Superior temporal gyrus (tissue), 1 donor: ENCODE results near the gene GADD45GIP1.
"Not testable (repeated sequence)": the region's sequence is repeated elsewhere in the genome, so short reads cannot be mapped to it uniquely, and the experiment has no call there.

ENCODE experiments used
- DNase-seq: peaks from one replicate; pipeline ENCODE4 v3.0.0-alpha.2; 2016; ENCODE audit errors: extremely low spot score

The GADD45GIP1 gene

DNA sequence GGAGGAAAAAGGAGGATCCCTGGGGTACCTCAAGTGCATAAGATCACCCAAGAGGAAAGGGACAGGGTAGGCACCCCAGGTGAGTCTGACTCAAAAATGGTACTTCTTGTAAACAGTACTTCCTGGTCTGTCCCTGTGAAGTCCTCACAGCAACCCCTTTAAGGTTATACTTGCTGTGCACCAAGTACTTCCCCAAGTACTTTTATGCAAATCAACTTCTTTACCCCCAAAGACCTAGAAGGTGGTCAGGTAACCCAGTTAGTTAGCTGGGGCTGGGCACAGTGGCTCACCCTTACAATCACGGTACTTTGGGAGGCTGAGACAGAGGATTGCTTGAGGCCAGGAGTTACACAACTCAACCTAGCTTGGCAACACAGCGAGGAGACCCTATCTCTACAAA, 16.1 kb downstream of the GADD45GIP1 start:
- DNase-seq: no peak

DNA sequence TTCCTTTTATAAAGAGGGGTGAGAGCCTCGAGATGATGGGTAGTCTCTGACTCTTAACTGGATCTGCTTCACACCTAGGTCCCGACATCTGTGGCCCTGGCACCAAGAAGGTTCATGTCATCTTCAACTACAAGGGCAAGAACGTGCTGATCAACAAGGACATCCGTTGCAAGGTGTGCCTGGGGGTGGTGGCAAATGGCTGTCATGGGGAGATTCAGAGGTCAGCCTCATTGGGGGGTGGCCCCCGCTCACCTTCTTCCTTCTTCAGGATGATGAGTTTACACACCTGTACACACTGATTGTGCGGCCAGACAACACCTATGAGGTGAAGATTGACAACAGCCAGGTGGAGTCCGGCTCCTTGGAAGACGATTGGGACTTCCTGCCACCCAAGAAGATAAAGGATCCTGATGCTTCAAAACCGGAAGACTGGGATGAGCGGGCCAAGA, 17.0 kb downstream of the GADD45GIP1 start:
- no peak for DNase-seq

DNA sequence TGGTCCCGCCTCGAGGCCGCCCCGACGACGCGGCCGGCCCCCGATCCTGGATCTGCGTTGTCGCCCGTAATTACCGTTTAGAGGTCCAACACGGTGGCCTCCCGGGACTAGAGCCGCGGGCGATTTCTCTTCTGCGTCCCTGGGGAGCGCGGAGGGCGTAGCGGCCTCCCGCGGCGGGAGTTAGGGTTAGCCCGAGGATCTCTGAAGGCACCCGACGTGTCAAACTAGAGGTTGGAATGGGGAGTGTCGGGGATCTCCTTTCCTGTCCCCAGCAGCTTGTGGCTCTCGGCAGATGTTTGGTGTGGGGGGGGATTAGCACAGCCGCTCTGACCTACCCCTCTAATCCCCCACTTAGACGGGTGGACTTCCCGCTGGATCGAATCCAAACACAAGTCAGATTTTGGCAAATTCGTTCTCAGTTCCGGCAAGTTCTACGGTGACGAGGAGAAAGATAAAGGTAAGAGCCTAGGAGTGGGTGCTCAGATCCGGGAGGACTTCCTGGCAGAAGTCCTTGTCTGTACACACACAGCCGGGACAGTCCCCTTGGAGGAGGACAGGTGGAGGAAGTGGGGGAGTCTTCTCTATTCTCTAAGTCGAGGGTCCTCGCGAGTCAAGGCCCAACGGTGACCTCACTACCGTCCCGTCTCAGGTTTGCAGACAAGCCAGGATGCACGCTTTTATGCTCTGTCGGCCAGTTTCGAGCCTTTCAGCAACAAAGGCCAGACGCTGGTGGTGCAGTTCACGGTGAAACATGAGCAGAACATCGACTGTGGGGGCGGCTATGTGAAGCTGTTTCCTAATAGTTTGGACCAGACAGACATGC, 18.0 kb downstream of the GADD45GIP1 start:
- DNase-seq: no peak

DNA sequence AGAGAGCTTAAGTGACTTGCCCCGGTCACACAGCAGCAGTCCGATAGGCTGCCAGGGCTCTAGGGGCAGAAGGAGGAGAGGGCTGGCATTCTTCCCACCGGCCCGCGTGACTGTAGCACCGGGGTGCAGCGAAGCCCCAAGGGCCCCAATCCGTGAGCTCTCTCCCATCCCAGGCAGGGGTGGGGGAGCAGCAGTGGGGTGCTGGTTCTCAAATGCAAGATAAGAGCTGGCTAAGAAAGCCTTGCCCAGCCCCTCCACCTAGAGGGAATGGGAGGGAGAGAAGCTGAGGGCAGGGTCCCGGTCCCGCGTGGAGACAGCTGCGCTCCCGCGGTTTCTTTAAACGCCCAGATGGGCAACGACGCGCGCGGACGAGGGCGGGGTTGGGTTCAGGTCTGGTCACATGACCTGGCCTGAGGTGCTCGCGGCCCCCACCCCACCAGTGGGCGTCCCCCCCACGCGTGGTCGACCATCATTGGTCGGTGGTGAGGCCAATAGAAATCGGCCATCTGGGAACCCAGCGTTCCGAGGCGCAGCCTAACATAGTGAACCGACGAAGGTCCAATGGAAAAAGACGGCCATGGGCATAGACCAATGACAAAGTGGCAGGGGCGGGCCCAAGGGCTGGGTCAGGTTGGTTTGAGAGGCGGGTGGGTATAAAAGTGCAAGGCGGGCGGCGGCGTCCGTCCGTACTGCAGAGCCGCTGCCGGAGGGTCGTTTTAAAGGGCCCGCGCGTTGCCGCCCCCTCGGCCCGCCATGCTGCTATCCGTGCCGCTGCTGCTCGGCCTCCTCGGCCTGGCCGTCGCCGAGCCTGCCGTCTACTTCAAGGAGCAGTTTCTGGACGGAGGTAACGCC, 18.9 kb downstream of the GADD45GIP1 start, which contains the start of gene CALR:
Gene CALR, plus strand, starts transcription at position 683 of the 852 bp plus-strand sequence. Its CDS starts 71 bp downstream, at position 754.
- peak; percentile 100 for DNase-seq

DNA sequence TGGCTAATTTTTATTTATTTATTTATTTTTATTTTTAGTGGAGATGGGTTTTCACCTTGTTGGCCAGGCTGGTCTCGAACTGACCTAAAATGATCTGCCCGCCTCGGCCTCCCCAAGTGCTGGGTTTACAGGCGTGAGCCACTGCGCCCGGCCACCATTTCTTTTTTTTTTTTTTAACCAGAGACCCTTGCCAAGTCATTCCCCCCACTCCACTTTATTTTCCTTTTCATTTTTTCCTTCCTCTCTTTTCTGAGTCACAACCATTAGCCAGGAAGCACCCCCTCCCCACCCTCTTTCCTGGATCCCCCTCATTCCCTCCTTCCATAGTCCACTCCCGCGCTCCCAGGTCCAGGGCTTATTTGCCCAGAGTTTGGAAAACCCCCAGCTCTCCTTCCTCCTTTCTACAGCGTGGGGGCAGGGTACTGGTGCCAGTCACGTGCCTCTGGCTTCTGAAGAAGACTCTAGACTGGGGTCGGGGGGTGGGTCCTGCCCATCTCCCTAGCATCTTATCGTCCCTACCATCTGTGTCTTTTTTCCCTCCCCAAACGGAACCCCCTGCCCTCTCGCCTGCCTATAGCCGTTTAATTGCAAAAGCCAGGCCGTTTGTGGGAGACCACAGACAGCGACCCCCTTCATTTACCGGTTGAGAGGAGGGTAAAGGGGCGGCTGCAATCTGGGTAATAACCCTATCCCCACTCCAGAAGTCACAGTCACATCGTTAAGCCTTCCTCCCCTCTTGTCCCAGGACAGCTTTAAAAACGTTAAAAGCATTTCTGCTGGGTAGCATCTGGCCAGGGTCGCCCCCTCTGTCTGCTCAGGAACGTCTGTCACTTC, 19.7 kb downstream of the GADD45GIP1 start:
- no peak for DNase-seq

DNA sequence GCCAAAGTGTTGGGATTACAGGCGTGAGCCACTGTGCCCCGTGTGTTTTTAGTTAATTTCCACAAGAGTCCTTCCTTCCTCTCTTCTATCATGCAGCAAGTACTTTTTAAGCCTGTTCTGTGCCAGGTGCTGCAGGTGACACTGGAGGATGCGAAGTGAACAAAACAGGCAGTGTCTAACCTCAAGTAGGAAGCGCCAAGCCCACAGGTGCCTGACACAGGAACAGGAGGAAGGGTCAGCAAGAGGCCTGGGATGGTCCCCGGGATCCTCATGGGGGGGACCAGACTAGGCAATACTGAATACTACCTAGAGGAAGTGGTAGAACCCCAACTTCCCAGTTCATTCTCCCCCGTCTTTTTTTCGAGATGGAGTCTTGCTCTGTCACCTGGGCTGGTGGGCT, 20.4 kb downstream of the GADD45GIP1 start:
- DNase-seq: no peak

DNA sequence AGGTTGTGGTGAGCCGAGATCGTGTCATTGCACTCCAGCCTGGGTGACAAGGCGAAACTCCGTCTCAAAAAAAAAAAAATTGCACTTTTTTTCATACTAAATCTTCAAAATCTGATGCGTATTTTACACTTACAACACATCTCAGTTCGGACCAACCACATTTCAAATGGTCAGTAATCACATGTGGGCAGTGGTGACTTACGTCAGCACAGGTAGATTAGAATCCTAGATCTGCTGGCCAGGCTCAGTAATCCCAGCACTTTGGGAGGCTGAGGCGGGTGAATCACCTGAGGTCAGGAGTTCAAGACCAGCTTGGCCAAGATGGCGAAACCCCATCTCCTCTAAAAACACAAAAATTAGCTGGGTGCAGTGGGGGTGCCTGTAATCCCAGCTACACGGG, 22.0 kb downstream of the GADD45GIP1 start:
- DNase-seq: no peak

DNA sequence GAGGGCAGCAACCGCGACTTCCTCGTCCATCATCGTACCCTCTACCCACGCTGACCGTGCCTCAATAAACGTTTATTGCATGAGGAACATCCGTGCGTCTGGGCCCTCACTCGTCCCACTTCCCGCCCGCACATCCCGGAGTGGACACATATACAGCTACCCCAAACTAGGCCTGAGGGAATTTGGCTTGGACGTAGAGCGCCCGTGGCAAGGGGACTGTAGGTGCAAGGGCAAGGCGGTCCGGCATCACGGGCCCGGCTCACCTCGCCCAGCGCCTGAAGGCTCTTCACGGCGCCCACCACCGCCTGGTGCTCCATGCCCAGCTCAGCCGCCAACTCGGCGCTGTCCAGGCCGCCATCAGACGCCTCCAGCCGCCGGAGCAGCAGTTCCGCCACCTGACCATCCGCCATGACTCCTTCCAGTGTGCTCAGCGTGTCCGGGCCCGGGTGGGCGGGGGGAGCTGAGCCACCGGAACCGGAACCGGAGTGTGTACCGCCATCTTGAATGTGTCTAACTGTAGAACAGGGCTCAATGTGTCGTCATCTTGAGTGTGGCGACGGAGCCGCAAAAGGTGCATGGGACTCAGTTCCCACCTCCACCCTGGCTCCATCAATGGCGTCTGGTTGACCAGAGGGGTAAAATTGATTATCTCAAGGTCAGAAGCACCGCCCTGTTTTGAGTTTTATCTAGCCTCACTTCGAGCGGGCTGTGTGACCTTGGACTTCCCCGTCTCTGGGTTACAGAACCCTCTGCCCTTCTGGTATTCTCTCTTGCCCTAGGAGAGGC, 23.5 kb downstream of the GADD45GIP1 start, which contains the start of gene FARSA:
Gene FARSA, minus strand, starts transcription at position 425 of the 786 bp plus-strand sequence. Its CDS starts 15 bp downstream, at position 410.
- peak; percentile 97 for DNase-seq

DNA sequence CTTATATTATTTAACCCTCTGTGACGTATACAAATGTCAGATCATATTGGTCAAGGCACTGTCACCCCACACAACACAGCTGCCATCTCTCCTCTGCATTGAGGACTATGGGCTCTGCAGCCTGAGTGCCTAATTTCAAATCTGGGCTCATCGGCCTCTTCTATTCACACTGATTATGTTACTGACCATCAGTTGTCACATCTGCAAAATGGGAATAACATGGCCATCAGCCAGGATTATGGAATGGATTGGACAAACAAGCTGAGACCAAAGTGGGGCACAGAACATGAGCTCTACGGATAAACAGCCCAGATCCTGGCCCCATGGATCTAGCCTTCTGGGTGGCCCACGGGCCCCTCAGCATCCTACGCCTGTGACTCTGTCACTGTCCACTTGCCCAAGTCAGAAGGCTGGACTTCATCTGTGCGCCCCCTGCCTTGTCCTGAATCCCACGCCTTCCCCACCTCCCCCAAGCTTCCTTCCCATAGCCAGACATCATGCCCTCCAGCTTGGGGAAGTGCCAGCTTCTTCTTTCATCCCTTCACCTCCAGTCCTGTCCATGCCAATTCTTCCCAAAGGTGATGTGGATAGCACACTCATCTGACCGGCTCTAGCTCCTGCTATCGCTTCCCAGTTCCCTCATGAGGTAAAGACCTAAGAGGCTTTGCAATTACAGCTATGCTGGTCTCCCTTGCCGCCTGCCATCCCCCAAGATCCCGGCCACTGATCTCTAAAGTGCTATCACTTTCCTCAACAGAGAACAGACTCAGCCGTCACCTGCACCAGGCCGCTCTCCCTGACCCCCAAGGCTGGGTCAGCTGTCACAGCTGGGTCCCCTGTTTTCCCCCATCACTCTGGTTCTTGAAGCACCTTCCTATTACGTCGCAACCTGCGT, 24.4 kb downstream of the GADD45GIP1 start:
- no peak for DNase-seq

DNA sequence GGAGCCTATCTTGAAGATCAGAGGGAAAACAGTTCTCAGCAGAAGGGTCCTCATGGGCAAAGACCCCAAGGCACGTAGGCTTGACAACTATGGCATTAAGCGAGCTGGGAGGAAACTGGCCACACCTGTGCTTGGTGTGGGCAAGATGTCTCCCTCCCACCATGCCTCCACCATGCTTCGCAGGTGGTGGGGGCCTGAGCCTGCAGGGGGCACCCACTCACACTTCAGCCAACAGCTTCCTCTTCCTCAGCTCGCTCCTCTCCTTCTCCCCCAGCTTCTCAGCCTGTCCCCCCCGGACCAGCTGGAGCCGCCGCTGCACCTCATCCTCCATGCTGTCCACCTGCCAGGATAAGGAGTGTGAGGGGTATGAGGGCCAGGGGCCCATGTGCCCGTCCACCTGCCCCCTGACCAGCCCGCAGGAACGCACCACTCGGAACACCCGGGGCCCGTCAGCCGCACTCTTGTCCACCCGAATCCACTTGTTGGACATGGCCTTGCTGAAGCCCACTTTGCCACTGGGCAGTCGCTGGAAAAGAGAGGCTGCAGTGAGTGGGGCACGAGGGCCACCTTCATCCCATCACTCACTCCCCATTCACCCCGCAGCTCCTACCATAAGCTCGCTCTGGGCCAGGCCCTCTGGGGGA, 26.9 kb downstream of the GADD45GIP1 start:
- no peak for DNase-seq

DNA sequence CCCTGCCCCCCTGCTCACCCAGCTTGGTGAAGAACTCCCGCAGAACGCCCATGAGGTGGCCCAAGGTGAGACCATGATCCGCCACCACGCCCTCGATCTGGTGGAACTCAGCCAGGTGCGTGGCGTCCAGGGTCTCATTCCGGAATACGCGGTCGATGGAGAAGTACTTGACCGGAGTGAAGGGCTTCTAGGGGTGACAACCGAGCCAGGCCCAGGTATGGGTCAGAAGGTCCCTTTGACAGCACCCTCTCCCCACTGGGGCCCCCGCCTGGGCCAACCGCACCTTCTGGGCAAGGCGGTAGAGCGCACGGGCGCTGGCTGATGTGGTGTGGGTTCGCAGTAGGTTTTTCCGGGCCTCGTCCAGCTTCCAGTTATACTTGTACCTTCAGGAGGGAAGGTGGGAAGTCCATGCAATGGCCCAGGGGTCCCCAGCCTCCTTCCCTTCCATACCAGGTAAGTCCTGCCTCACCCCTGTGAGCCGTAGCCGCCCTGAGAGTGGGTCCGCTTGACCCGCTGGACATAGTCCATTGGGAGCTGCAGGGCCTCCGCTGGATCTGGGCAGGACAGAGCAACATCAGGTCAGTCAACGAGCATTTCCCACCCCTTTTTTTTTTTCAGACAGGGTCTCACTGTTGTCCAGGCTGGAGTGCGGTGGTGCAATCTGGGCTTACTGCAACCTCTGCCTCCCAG, 32.3 kb downstream of the GADD45GIP1 start:
- no peak for DNase-seq

DNA sequence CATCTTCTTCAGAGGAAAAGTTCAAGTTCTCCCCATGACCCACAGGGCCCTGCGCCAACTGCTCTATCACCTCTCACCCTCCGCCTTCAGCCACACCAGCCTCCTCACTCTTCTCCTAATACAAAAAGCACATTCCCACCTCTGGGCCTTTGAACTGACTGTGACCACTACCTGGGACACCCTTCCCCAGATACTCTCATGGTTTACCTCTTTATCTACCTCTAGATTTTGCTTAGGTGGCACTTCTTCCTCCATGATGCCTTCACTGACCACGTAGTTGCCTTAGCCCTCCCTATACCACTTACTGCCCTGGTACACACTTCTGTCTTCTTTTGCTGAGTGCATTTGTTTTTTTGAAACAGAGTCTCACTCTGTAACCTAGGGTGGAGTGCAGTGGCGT, 34.1 kb downstream of the GADD45GIP1 start:
- no peak for DNase-seq

DNA sequence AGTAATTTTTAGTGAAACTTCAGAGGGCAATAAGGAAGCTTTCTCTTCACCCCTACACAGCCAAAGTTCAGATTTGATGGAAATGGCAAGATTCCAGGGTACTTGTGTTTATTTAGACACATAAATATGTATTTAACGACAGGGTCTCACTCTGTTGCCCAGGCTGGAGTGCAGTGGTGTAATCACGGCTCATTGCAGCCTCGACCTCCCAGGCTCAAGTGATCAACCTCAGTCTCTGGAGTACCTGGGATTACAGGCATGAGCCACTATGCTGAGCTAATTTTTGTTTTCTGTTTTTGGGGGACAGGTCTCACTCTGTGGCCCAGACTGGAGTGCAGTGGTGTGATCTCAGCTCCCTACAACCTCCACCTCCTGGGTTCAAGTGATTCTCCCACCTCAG, 36.0 kb downstream of the GADD45GIP1 start:
- no peak for DNase-seq

DNA sequence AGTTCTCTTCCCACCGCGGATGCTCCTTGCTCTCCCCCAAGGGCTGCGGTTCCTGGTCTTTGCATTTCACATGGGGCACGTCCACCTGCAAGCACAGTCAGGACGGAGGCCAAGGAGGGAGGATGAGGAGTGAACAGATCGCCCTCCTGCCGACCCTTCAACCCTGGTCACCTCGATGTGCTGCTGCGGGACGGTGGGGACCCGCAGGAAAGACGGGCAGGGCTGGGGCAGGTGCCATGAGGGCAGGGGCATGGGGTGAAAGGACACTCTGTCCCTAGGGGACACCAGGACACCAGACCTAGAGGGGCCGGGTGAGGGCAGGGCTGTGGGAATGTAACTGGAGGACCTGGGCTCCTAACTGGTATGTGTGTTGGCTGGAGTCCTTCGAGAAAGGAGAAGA, 38.8 kb downstream of the GADD45GIP1 start:
- no peak for DNase-seq

DNA sequence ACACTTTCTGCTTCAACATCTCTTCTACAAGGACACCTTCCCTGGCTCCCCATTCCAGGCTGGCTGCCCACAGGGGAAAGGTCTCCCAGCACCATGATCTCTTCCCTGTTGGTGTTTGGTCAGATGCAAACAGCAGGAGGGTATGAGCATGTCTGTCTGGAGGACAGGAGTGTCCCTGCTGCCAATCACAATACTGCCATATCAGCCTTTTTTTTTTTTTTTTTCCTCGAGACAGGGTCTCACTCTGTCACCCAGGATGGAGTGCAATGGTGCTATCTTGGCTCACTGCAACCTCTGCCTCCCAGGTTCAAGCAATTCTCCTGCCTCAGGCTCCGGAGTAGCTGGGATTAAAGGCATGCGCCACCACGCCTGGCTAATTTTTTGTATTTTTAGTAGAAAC, 41.2 kb downstream of the GADD45GIP1 start:
- DNase-seq: not testable (repeated sequence)

DNA sequence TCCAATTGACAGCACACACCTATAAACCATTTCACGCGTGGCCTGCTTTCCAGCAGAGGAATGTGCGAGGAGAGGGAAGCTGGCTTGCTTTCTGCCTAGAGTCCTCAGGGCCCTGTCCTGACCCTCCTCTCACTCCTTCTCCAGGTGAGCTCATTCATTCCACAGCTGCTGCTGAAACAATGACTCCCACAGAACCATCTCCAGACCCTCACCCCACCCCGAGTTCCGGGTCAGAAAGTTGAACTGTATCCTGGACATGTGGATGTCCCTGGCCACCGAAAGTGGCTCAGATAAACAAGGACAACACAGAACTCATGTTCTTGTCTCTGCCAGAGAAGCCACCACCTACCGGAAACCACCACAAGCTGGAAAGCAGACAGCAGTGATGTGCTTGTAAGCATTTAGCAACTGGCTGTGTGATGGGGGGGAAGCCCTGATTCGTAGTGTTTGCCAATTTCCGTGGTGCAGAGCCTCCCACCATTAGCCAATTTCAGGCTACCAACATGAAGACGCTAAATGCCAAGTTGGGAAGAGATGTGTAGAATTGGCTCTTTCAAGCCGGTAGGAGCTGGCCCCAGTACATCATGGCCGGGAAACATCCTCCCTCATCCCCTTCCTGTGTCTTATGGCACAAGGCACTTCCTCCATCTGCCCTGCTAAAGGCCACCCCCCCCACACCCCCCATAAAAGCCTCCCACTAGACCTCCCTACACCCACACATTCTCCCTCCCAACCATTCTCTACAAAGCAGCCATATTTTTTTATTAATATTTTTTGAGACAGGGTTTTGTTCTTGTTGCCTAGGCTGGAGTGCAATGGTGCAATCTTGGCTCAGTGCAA, 43.0 kb downstream of the GADD45GIP1 start:
- peak; percentile 20 for DNase-seq

DNA sequence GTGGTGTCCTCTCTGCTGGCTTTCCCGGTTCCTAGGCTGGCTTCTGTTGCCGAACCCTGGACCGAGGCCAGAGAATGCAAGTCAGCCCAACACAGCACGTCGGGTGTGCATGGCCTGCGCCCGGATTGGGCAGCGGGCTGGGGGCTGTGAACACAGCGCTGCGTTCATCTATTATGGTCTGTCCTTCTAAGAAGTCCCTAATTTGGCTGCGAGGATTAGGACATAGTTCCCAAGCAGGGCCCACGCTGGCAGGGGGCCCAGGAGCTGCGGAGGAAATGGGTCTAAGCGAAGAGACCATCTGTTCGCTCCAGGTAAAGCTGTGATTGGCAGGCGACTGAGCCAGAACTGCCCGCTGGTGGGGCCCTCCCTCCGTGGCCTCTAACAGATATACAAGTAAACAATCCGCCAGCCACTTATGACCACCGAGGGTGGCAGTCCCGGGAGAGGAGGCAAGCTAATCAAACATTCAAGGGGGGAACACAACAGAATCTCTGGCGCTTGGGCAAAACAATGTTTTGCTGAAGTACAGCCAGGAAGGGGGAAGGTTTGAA, 43.9 kb downstream of the GADD45GIP1 start:
- DNase-seq: peak; percentile 78
